ENCODE results near the gene ARHGEF10L. TPM values are rescaled to one million over a fixed set of nuclear protein-coding genes. Genes with fewer than 3 reads are reported as not detected.

The ARHGEF10L gene
- total RNA-seq, 1 experiment from 2014 or later = 19.6 TPM

- DNase-seq (ENCODE audit: low spot score) = no peak
- in situ Hi-C loops (cut with HindIII; ENCODE audit: low sequenced_read_pairs) = no loop called here
Observed at GRCh38 chr1:17520473-17521319, 18.8 kb upstream of the ARHGEF10L start.

- in situ Hi-C loops (cut with HindIII; ENCODE audit: low sequenced_read_pairs) = no loop called here
Observed at GRCh38 chr1:17521946-17522612, 17.4 kb upstream of the ARHGEF10L start.

GRCh38 chr1:17523321-17524041, 16.0 kb upstream of the ARHGEF10L start:
- in situ Hi-C loops (cut with HindIII; ENCODE audit: low sequenced_read_pairs) = no loop called here

More at GRCh38 chr1:17521946-17522612, 17.4 kb upstream of the ARHGEF10L start:
- no peak for DNase-seq (ENCODE audit: low spot score)

GRCh38 chr1:17524645-17525044, 14.9 kb upstream of the ARHGEF10L start:
- in situ Hi-C loops (cut with HindIII; ENCODE audit: low sequenced_read_pairs) = no loop called here
- no peak for DNase-seq (ENCODE audit: low spot score)

More at GRCh38 chr1:17523321-17524041, 16.0 kb upstream of the ARHGEF10L start:
- DNase-seq (ENCODE audit: low spot score) = no peak

GRCh38 chr1:17525996-17526686, 13.4 kb upstream of the ARHGEF10L start:
- DNase-seq (ENCODE audit: low spot score) = no peak
- in situ Hi-C loops (cut with HindIII; ENCODE audit: low sequenced_read_pairs) = no loop called here

GRCh38 chr1:17527036-17527914, 12.2 kb upstream of the ARHGEF10L start:
- in situ Hi-C loops (cut with HindIII; ENCODE audit: low sequenced_read_pairs) = no loop called here
- no peak for DNase-seq (ENCODE audit: low spot score)

DNA sequence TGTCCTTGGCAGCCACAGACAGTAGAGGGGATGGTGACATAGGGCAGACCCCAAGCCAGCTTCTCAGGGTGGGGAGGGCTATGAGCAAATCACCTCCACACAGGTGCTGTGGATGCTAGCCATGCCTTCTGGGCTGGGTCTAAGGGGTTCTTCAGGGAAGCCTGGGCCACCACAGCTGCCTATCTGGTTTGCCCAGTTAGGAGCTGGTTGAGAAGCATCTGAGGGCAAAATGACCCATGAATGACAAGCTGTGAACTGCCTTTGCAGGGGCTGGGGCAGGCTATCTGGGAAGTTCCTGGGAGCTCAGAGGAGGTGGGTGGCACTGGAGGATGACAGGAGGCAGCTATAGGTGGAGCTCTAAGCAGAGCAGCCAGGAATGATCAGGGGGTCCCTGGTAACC, 10.1 kb upstream of the ARHGEF10L start:
- DNase-seq (ENCODE audit: low spot score) = no peak
- in situ Hi-C loops (cut with HindIII; ENCODE audit: low sequenced_read_pairs) = no loop called here

GRCh38 chr1:17531343-17531681, 8.2 kb upstream of the ARHGEF10L start:
- no peak for DNase-seq (ENCODE audit: low spot score)
- in situ Hi-C loops (cut with HindIII; ENCODE audit: low sequenced_read_pairs) = no loop called here

DNA sequence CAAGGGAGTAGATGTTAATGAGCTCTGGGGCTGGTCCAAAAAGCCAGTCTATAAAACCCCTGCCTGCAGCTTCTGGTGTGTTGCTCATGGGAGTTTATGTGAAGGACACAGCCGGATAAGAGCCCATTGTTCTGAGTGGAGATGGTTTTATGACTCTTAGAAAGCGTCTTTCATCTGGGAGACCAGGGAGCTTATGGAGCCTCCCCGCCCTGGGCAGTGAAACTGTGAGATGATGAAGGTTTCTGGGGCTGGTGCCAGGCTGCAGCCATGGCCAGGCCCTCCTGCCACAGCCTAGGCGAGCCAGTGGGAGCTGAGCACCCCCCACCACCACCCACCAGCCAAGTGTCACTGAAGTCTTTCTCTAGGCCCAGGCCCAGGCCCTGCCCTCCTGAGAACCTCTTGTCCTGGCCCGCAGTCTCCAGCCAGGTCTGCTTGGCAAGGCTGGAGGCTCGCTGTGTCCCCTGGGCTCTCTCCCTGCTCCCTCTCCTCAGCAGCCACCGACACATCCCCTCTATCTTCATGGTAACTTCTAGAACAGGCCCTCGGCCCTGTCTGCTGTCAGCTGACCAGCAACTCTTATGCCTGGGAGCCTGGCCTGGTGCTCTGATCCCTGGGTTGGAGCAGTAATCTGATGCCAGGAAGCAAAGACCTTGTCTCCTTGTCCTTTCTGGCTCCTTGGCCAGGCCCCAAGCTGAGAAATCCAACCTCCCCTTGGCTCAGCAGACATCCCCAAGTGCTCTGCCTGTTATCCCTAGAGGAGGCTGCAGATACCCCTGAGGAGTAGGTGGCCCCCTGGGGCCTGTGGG, 7.6 kb upstream of the ARHGEF10L start:
- peak; percentile 62 for DNase-seq (ENCODE audit: low spot score)
- in situ Hi-C loops (cut with HindIII; ENCODE audit: low sequenced_read_pairs) = no loop called here

- in situ Hi-C loops (cut with HindIII; ENCODE audit: low sequenced_read_pairs) = no loop called here
Observed at GRCh38 chr1:17533201-17533600, 6.3 kb upstream of the ARHGEF10L start.

DNA sequence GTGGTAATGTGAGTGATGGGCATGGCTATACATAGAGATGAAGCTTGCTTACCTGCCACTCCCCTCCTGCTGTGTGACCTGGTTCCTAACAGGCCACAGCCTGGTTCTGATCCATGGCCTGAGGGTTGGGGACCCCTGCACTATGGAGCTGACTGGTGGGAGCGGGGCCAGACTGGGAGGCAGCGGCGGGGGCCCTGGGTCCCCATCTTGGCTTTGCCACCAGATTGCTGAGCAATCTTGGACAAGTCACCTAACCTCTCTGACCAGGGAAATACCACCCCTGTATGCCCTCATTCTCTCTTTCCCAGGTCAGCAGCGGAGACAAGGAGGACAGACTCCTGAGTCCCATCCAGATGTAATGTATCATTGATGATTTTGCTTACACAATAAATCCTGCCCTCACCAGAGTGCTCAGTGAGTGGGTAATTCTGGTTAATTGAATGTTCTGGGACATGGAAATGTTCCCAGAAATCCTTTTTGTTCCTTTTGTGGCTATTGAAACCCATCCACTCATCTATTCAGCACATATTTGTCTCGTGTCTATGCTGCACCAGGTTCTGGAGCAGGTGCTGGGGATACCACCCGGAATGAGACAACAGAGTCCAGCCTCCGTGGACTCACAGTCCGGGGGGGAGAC, 4.1 kb upstream of the ARHGEF10L start:
- no peak for DNase-seq (ENCODE audit: low spot score)
- in situ Hi-C loops (cut with HindIII; ENCODE audit: low sequenced_read_pairs) = no loop called here

More at GRCh38 chr1:17533201-17533600, 6.3 kb upstream of the ARHGEF10L start:
- DNase-seq (ENCODE audit: low spot score) = no peak

GRCh38 chr1:17538010-17538409, 1.5 kb upstream of the ARHGEF10L start:
- in situ Hi-C loops (cut with HindIII; ENCODE audit: low sequenced_read_pairs) = no loop called here
- DNase-seq (ENCODE audit: low spot score) = no peak

DNA sequence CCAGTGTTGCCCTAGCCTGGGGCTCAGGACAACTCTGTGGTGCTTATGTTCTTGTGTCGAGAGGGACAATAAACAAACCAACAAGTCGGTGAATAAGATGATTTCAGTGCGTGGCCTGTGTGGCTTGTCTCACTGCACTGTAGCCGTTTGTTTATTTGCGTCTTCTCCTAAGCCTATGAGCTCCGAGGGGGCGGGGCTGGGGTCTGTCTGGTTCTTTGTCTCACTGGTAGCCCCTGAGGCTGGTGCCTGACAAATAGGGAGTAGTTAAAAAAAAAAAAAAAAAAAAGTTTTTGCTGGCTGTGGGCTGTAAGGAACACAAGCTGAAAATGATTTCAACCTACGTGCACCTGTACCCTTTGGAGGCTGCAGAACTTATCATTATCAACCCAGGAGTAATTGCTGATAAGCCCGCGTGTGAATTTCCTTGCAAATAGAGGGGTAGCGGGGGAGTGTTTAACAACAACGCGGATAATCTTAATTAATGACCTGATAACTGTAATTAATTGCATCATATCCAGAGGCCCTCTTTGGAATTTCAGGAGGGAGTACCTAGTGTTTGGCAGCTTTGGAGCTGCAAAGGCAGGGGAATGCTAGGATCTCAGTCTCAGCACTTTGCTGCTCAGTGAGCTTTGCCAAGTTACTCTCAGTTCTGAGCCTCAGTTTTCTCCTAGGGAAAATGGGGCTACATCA, 925 bp upstream of the ARHGEF10L start:
- in situ Hi-C loops (cut with HindIII; ENCODE audit: low sequenced_read_pairs) = no loop called here
- peak; percentile 68 for DNase-seq (ENCODE audit: low spot score)

GRCh38 chr1:17539118-17539476, 401 bp upstream of the ARHGEF10L start:
- in situ Hi-C loops (cut with HindIII; ENCODE audit: low sequenced_read_pairs) = no loop called here

DNA sequence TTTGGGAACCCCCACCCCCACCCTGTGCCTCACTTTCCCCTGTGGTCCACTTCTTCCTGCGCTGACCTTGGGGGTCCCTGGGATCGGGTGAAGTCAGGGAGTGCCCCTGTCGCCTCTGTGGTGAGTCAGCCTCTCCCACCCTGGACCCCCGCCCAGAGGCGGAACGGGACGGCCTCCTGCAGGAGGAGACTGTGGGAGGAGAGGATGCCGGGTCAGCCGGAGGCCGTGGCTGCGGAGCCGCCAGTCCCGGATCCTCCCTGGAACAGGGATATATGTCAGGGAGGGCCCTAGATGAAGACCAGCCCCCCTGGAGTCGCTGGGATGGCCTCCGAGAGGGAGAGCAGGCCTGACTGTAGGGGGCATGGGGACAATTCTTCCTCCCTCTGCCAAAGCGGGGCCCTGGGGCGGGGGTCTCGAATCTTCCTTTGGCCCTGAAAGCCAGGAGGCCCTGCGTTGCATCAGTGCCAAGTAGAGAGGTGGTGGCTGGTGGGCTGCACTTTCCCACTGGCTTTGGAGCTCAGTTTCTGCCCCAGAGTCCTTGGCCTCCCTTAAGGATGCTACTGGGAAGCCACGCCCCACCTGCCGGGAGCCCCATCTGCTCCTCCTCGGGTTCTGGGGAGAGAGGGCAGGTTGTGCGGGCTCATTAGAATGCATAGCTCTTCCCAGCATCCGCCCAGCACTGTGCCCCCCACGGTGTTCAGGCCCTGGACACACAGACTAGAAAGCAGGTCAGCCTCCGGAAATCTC, 930 bp downstream of the ARHGEF10L start:
- peak; percentile 97 for DNase-seq (ENCODE audit: low spot score)
- in situ Hi-C loops (cut with HindIII; ENCODE audit: low sequenced_read_pairs) = no loop called here

More at GRCh38 chr1:17539118-17539476, 401 bp upstream of the ARHGEF10L start:
- no peak for DNase-seq (ENCODE audit: low spot score)

GRCh38 chr1:17542645-17543044, 3.1 kb downstream of the ARHGEF10L start:
- in situ Hi-C loops (cut with HindIII; ENCODE audit: low sequenced_read_pairs) = no loop called here
- DNase-seq (ENCODE audit: low spot score) = no peak
